Stimulated activated CD4-positive, alpha-beta T cell treated with anti-CD3 and anti-CD28 coated beads, Interleukin-2, amount 100 ng/mL, for 24 hours (primary cell): ENCODE results near the gene CRYBG3.
"Not testable (repeated sequence)": the region's sequence is repeated elsewhere in the genome, so short reads cannot be mapped to it uniquely, and the experiment has no call there.

Experiments used
- DNase-seq, 2 donors: peaks; one replicate each; pipeline ENCODE4 v3.0.0-alpha.2; 2020

Gene CRYBG3

GRCh38 chr3:97901313-97902248 lies 79.8 kb downstream of the CRYBG3 start:
- DNase-seq, result no peak

GRCh38 chr3:97909830-97910229 lies 88.0 kb downstream of the CRYBG3 start:
- not testable (repeated sequence) for DNase-seq

GRCh38 chr3:97910236-97910831 lies 88.5 kb downstream of the CRYBG3 start:
- DNase-seq, result not testable (repeated sequence)

GRCh38 chr3:97910931-97911351 lies 89.1 kb downstream of the CRYBG3 start:
- no peak for DNase-seq

GRCh38 chr3:97911459-97911858 lies 89.6 kb downstream of the CRYBG3 start:
- DNase-seq, result no peak

- no peak for DNase-seq
Observed at GRCh38 chr3:97914388-97914787, 92.6 kb downstream of the CRYBG3 start.

GRCh38 chr3:97916576-97916975 lies 94.8 kb downstream of the CRYBG3 start:
- no peak for DNase-seq

GRCh38 chr3:97917813-97918536 lies 96.2 kb downstream of the CRYBG3 start:
- no peak for DNase-seq

- DNase-seq, result no peak
Observed at GRCh38 chr3:97927704-97928103, 105.9 kb downstream of the CRYBG3 start.

GRCh38 chr3:97928986-97929385 lies 107.2 kb downstream of the CRYBG3 start:
- no peak for DNase-seq

- no peak for DNase-seq
Observed at GRCh38 chr3:97930018-97930417, 108.2 kb downstream of the CRYBG3 start.

GRCh38 chr3:97931218-97931617 lies 109.4 kb downstream of the CRYBG3 start:
- no peak for DNase-seq

- DNase-seq, result no peak
Observed at GRCh38 chr3:97932387-97932801, 110.6 kb downstream of the CRYBG3 start.

GRCh38 chr3:97934980-97935695 lies 113.3 kb downstream of the CRYBG3 start:
- no peak for DNase-seq

- DNase-seq, result no peak
Observed at GRCh38 chr3:97935842-97936241, 114.0 kb downstream of the CRYBG3 start.

- DNase-seq, result no peak
Observed at GRCh38 chr3:97937205-97937604, 115.4 kb downstream of the CRYBG3 start.

- no peak for DNase-seq
Observed at GRCh38 chr3:97938444-97938843, 116.6 kb downstream of the CRYBG3 start.

- no peak for DNase-seq
Observed at GRCh38 chr3:97939401-97939800, 117.6 kb downstream of the CRYBG3 start.

- DNase-seq, result no peak
Observed at GRCh38 chr3:97940034-97940433, 118.2 kb downstream of the CRYBG3 start.

- DNase-seq, result no peak
Observed at GRCh38 chr3:97942801-97943546, 121.2 kb downstream of the CRYBG3 start.

- DNase-seq, result no peak
Observed at GRCh38 chr3:97948351-97949109, 126.7 kb downstream of the CRYBG3 start.
